ENCODE data around the gene OBSCN.
"Not testable (repeated sequence)": the region's sequence is repeated elsewhere in the genome, so short reads cannot be mapped to it uniquely, and the experiment has no call there.

The OBSCN gene

GRCh38 chr1:228264090-228264829, 56.4 kb downstream of the OBSCN start:
- DNase-seq = no peak

GRCh38 chr1:228265167-228265566, 57.3 kb downstream of the OBSCN start:
- no peak for DNase-seq

GRCh38 chr1:228267962-228268880, 60.4 kb downstream of the OBSCN start:
- DNase-seq = no peak

GRCh38 chr1:228268881-228269265, 61.0 kb downstream of the OBSCN start:
- DNase-seq = no peak

GRCh38 chr1:228269431-228269830, 61.6 kb downstream of the OBSCN start:
- not testable (repeated sequence) for DNase-seq

DNA sequence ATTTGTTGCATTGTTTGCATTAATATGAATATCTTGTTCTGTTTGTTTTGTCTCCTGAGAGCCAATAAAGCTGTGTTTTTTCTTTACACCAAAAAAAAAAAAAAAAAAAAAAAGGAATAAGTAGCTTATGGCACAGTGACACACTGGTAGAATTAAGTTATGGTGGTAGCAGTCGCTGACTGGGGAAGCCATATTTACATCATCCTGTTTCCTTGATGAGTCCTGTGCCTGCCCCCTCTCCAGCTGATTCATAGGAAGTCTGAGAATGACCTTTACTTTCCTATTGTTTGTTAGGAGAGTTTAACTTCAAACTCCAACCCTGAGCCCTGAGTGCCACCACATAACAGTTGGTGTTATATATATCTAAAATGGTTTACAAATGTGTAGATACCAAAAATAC, 62.2 kb downstream of the OBSCN start:
- no peak for DNase-seq

DNA sequence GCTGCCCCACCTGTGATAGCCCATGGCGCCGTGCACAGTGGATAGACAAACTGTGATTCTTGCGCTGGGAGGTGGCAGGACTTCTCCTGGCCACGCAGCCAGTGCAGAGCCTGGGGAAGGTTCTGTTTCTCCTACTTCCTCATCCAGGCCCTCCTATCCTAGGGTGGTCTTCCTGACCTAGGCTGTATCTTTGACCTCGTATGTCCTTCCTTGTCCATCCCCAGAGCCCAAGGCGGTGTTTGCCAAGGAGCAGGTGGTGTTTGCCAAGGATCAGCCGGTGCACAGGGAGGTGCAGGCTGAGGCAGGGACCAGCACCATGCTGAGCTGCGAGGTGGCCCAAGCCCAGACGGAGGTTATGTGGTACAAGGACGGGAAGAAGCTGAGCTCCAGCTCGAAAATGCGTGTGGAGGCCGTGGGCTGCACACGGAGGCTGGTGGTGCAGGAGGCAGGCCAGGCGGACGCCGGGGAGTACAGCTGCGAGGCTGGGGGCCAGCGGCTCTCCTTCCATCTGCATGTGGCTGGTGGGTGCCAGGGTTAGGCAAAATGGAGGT, 63.9 kb downstream of the OBSCN start:
- no peak for DNase-seq

DNA sequence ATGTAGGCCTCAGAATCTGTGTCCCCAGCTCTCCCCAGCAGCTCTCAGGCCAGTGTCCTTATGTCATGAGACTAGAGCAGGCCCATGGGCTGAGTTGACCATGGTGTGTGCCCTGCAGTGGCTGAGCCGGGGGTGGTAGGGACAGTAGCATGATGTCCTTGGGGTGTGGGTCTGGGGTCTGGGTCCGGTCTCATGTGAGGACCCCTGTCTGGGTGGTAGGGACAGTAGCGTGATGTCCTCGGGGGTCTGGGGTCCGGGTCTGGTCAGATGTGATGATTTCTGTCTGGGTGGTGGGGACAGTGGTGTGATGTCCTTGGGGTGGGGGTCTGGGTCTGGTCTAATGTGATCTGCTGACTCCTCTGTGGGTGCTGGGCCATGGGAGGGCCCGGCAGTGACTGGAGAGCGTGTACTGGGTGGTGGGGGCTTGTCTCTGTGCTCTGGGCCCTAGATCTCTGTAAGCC, 64.5 kb downstream of the OBSCN start:
- no peak for DNase-seq

DNA sequence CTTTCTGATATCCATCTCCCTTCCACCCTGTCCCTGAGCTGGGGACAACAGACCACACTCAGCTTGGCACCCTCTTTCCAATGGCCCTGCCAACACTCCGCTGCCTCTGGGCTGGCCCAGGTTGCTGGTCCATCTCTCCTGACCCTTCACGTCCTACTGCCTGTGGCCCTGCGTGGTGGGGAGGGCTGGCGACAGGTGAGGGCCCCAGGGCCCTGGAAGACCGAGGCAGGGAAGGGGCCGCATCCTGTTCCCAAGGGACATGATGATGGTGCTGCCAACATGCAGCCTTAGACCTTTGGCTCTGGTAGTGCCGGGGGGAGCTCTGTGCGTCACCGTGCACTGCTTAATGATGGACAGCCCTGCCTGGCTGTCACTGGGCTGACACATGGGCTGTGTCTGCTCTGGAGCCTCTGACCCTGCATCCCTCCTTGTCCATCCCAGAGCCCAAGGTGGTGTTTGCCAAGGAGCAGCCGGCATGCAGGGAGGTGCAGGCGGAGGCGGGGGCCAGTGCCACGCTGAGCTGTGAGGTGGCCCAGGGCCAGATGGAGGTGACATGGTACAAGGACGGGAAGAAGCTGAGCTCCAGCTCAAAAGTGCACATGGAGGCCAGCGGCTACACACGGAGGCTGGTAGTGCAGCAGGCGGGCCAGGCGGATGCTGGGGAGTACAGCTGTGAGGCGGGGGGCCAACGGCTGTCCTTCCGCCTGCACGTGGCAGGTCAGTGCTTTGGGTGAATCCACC, 65.2 kb downstream of the OBSCN start:
- DNase-seq = no peak

DNA sequence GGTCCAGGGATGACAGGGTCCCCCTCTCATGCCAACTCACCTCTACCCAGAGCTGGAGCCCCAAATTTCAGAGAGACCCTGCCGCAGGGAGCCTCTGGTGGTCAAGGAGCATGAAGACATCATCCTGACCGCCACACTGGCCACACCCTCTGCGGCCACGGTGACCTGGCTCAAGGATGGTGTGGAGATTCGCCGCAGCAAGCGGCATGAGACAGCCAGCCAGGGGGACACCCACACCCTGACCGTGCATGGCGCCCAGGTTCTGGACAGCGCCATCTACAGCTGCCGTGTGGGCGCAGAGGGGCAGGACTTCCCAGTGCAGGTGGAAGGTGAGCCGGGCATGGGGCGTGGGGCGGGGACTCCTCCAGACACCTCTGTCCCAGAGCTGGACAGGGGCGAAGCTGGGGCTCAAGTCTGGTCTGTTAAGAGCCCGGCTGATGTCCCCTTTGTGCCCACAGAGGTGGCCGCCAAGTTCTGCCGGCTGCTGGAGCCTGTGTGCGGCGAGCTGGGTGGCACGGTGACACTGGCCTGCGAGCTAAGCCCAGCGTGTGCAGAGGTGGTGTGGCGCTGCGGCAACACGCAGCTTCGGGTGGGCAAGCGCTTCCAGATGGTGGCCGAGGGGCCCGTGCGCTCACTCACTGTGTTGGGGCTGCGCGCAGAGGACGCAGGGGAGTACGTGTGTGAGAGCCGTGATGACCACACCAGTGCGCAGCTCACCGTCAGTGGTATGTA, 66.0 kb downstream of the OBSCN start:
- no peak for DNase-seq

DNA sequence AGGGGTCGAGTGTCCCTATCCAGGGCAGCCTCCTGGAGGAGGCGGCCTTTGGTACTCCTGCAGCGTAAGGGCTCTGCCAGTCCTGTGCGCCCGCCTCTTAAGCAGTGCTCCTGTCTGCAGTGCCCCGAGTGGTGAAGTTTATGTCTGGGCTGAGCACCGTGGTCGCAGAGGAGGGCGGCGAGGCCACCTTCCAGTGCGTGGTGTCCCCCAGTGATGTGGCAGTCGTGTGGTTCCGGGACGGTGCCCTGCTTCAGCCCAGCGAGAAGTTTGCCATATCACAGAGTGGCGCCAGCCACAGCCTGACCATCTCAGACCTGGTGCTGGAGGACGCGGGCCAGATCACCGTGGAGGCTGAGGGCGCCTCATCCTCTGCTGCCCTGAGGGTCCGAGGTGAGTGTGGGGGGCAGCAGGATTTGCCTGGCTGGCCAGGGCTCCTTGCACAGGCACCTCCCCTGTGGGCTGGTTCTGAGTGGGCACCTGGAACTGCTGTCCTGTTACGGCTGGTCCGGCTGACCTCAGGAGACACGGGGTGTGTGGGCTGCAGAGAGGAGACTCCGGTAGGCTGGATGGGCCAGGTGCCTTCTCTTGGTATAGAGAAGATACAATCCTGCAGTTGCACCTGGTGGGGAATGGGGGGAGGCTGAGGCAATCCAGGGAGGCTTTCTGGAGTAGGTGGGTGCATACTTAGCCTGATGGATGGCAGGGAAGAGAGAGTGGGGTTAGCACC, 66.8 kb downstream of the OBSCN start:
- no peak for DNase-seq

- DNase-seq = no peak
Measured at GRCh38 chr1:228275179-228275429, 67.3 kb downstream of the OBSCN start.

GRCh38 chr1:228275430-228276173, 67.8 kb downstream of the OBSCN start:
- DNase-seq = peak; percentile 88

GRCh38 chr1:228276174-228276831, 68.5 kb downstream of the OBSCN start:
- no peak for DNase-seq

GRCh38 chr1:228276901-228277490, 69.2 kb downstream of the OBSCN start:
- DNase-seq = no peak

GRCh38 chr1:228277491-228278431, 69.9 kb downstream of the OBSCN start:
- no peak for DNase-seq

- no peak for DNase-seq
Measured at GRCh38 chr1:228278432-228278941, 70.6 kb downstream of the OBSCN start.

GRCh38 chr1:228279011-228279721, 71.3 kb downstream of the OBSCN start:
- no peak for DNase-seq

Measured in activated effector memory CD4-positive, alpha-beta T cell treated with Interleukin-2 at 50 U/mL for 16 hours (primary cell).